ENCODE results near the gene CARD9.

The CARD9 gene

GRCh38 chr9:136341042-136341655 is 32.3 kb downstream of the CARD9 start:
- Histone ChIP-seq H3K27me3 (ENCODE audit: insufficient read depth, low read depth, severe bottlenecking) (no peaks in the 10 kb centered on the region), H3K4me3 (ENCODE audit: low read depth, low read length) (no peak overlapping the region), H3K9me3 (ENCODE audit: severe bottlenecking) (no peaks in the 10 kb centered on the region), H3K36me3 (peaks cover 80% of the 10 kb centered on the region), H3K27ac (no peak overlapping the region; the same call in none of the 2 replicates)
- no peak for DNase-seq
- no peak for TF ChIP-seq CTCF (IDR thresholded peaks at IDR 0.05; ENCODE audit: low read depth, low read length)

- no peak overlapping the region for H3K4me3 ChIP-seq (ENCODE audit: low read depth, low read length)
- H3K36me3 ChIP-seq: peaks cover 86% of the 10 kb centered on the region
- H3K9me3 ChIP-seq (ENCODE audit: severe bottlenecking): no peaks in the 10 kb centered on the region
- TF ChIP-seq CTCF (IDR thresholded peaks at IDR 0.05; ENCODE audit: low read depth, low read length): no peak
- H3K27me3 ChIP-seq (ENCODE audit: insufficient read depth, low read depth, severe bottlenecking): no peaks in the 10 kb centered on the region
- no peak for DNase-seq
- H3K27ac ChIP-seq: no peak overlapping the region; the same call in none of the 2 replicates
These were observed 33.0 kb downstream of the CARD9 start for GRCh38 chr9:136340356-136341041.

- no peaks in the 10 kb centered on the region for H3K9me3 ChIP-seq (ENCODE audit: severe bottlenecking)
- H3K36me3 ChIP-seq: peaks cover 87% of the 10 kb centered on the region
- no peak for TF ChIP-seq CTCF (IDR thresholded peaks at IDR 0.05; ENCODE audit: low read depth, low read length)
These were observed 33.5 kb downstream of the CARD9 start for GRCh38 chr9:136339958-136340310.

GRCh38 chr9:136339173-136339957 is 34.1 kb downstream of the CARD9 start:
- TF ChIP-seq CTCF (IDR thresholded peaks at IDR 0.05; ENCODE audit: low read depth, low read length): peak; percentile 94
- Histone ChIP-seq H3K27ac (peak overlapping the region; percentile 59), H3K9me3 (ENCODE audit: severe bottlenecking) (no peaks in the 10 kb centered on the region), H3K4me3 (ENCODE audit: low read depth, low read length) (no peak overlapping the region), H3K27me3 (ENCODE audit: insufficient read depth, low read depth, severe bottlenecking) (no peaks in the 10 kb centered on the region), H3K36me3 (peaks cover 87% of the 10 kb centered on the region)
- DNase-seq: peak; percentile 89

More at GRCh38 chr9:136339958-136340310, 33.5 kb downstream of the CARD9 start:
- DNase-seq: no peak
- Histone ChIP-seq H3K27me3 (ENCODE audit: insufficient read depth, low read depth, severe bottlenecking) (no peaks in the 10 kb centered on the region), H3K27ac (peak overlapping the region; percentile 59), H3K4me3 (ENCODE audit: low read depth, low read length) (no peak overlapping the region)

- no peak overlapping the region for H3K4me3 ChIP-seq (ENCODE audit: low read depth, low read length)
- no peak for TF ChIP-seq CTCF (IDR thresholded peaks at IDR 0.05; ENCODE audit: low read depth, low read length)
- H3K9me3 ChIP-seq (ENCODE audit: severe bottlenecking): no peaks in the 10 kb centered on the region
- H3K27me3 ChIP-seq (ENCODE audit: insufficient read depth, low read depth, severe bottlenecking): no peaks in the 10 kb centered on the region
- DNase-seq: no peak
- peaks cover 87% of the 10 kb centered on the region for H3K36me3 ChIP-seq
- H3K27ac ChIP-seq: peak overlapping the region; percentile 59
These were observed 35.0 kb downstream of the CARD9 start for GRCh38 chr9:136338511-136338910.
